ENCODE measurements around the gene VSIG8.

DNA sequence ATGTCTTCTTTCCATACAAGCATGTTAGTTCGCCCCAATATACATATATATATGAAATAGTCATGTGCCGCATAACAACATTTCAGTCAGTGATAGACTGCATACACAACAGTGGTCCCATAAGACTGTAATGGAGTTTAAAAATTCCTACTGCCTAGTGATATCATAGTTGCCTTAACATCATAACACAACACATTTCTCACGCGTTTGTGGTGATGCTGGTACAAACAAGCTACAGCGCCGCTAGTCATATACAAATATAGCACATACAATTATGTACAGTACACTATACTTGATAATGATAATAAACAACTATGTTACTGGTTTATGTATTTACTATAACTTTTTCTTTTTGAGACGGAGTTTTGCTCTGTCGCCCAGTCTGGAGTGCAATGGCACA lies 46.5 kb downstream of the VSIG8 start:
- no peak for TF ChIP-seq TEAD4 (CRISPR knock-in tag; IDR thresholded peaks at IDR 0.05)
- TF ChIP-seq, protein P1, sequence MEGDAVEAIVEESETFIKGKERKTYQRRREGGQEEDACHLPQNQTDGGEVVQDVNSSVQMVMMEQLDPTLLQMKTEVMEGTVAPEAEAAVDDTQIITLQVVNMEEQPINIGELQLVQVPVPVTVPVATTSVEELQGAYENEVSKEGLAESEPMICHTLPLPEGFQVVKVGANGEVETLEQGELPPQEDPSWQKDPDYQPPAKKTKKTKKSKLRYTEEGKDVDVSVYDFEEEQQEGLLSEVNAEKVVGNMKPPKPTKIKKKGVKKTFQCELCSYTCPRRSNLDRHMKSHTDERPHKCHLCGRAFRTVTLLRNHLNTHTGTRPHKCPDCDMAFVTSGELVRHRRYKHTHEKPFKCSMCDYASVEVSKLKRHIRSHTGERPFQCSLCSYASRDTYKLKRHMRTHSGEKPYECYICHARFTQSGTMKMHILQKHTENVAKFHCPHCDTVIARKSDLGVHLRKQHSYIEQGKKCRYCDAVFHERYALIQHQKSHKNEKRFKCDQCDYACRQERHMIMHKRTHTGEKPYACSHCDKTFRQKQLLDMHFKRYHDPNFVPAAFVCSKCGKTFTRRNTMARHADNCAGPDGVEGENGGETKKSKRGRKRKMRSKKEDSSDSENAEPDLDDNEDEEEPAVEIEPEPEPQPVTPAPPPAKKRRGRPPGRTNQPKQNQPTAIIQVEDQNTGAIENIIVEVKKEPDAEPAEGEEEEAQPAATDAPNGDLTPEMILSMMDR (IDR thresholded peaks at IDR 0.05) = no peak
- no peak for TF ChIP-seq TEAD1 (CRISPR knock-in tag; IDR thresholded peaks at IDR 0.05)
- no peak for TF ChIP-seq ZNF317 (CRISPR knock-in tag; IDR thresholded peaks at IDR 0.05; ENCODE audit: borderline replicate concordance, low read depth)
- TF ChIP-seq, protein P2, sequence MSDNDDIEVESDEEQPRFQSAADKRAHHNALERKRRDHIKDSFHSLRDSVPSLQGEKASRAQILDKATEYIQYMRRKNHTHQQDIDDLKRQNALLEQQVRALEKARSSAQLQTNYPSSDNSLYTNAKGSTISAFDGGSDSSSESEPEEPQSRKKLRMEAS (CRISPR knock-in tag; IDR thresholded peaks at IDR 0.05) = no peak
